Measurements from ENCODE around the gene ANKS3. TPM values are rescaled to one million over a fixed set of nuclear protein-coding genes. Genes with fewer than 3 reads are reported as not detected.

Gene ANKS3
- total RNA-seq, 1 experiment from 2014 or later: 26.6 TPM

DNA sequence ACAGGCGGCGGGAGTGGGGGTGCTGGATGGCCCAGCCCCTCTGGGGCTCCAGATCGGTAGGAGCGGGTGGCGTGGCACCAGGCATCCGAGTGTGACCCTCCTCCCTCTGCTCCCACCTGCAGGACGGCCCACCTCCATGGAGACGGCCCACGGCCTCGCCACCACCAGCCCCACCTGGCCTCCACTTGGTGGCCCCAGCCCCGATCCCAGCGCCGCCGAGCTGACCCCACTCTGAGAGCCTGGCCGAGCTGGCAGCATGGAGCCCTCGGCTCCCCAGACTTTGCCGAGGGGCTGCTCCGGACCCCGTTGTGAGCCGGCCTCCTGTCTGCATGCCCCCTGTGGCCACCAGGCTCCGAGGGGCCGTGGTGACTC is 45.4 kb downstream of the ANKS3 start:
- DNase-seq (ENCODE audit: low read depth, low spot score) (no peak), ATAC-seq (no peak)
- in situ Hi-C loops (cut with HindIII; ENCODE audit: low pct_unique_long_range_greater_than_20kb, low sequenced_read_pairs): no loop called here
- Histone ChIP-seq H3K9me3 (ENCODE audit: control insufficient read depth, insufficient read depth, low read depth, low read length) (no peaks in the 10 kb centered on the region), H3K27me3 (ENCODE audit: control insufficient read depth, insufficient read depth, low read length) (no peaks in the 10 kb centered on the region), H3K4me1 (ENCODE audit: control insufficient read depth, insufficient read depth, low read length) (peaks cover 18% of the 10 kb centered on the region), H3K4me3 (ENCODE audit: low read depth in 2 of 2, low read length in 2 of 2) (no peak overlapping the region), H3K27ac (ENCODE audit: low read length) (no peak overlapping the region), H3K36me3 (ENCODE audit: control insufficient read depth, insufficient read depth, low read length) (no peaks in the 10 kb centered on the region)
- no TSS peak for BruUV-seq (replicated peaks)
- ChIA-PET CTCF (no interaction called here), POLR2A (no interaction called here)
- intact Hi-C loops (cut with micrococcal nuclease; ENCODE audit: unreplicated experiment): no loop called here
- TF ChIP-seq TCF7L2 (IDR thresholded peaks at IDR 0.05; ENCODE audit: low read depth, low read length): no peak

DNA sequence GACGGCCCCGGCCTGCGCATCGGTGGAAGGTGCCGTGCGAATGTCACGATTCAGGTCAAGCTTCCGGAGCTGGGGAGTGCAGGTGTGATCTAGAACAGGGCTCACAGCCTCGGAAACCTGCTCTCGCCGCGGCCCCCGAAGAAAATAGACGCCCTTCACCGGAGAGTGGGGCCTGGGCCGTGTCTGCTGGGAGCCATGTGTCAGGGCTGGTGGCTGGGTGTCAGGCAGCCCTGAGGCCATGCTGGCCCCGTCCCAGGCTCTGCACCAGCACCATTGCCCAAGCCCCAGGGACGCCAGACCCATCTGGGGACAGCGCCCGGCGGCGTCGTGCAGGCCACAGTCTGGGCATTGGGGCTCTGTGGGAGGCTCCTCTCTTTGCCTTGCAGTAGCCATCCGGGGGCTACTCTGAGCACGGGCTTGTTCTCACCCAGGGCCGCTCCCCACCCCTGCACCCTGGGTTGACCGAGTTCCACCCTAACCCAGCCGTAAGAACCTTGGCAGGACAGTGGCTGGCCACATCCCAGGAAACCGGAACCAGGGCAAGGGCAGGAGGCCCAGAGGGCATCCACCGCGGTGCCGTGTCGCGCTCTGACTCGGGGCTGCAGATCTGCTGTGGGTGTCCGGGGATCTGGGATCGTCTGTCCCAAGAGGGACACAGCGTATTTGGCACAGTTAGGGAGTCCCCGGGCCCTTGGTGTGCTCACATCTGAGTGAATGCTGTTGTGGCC is 46.0 kb downstream of the ANKS3 start:
- POLR2A ChIA-PET: interaction anchor here (0.7 kb wide), 1 partner anchor 127 kb away, joined by 6 read pairs; no protein-coding TSS in a partner anchor

DNA sequence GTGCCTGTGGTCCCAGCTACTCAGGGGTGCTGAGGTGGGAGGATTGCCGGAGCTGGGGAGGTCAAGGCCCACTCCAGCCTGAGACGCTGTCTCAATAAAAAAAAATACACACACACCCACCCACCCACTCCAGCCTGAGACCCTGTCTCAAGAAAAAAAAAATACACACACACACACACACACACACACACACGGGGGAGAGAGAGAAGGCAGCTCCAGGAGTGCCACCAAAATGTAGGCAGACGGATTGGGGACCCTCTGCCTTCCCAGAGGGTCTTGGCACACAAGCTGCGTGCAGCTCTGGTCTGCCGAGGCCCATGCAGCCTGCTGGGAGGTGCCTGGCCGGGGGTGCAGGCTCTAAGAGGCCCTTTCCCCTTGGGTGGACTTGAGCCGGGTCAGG is 46.7 kb downstream of the ANKS3 start:
- CTCF ChIA-PET: no interaction called here
- intact Hi-C loops (cut with micrococcal nuclease; ENCODE audit: unreplicated experiment): no loop called here
- Histone ChIP-seq H3K36me3 (ENCODE audit: control insufficient read depth, insufficient read depth, low read length) (no peaks in the 10 kb centered on the region), H3K4me3 (ENCODE audit: low read depth in 2 of 2, low read length in 2 of 2) (no peak overlapping the region), H3K27me3 (ENCODE audit: control insufficient read depth, insufficient read depth, low read length) (no peaks in the 10 kb centered on the region), H3K27ac (ENCODE audit: low read length) (no peak overlapping the region), H3K9me3 (ENCODE audit: control insufficient read depth, insufficient read depth, low read depth, low read length) (no peaks in the 10 kb centered on the region), H3K4me1 (ENCODE audit: control insufficient read depth, insufficient read depth, low read length) (peaks cover 14% of the 10 kb centered on the region)
- DNase-seq (ENCODE audit: low read depth, low spot score) (no peak), ATAC-seq (no peak)
- no TSS peak for BruUV-seq (replicated peaks)
- in situ Hi-C loops (cut with HindIII; ENCODE audit: low pct_unique_long_range_greater_than_20kb, low sequenced_read_pairs): no loop called here
- POLR2A ChIA-PET: interaction anchor here (0.7 kb wide), 1 partner anchor 128 kb away, joined by 6 read pairs; no protein-coding TSS in a partner anchor
- TF ChIP-seq, protein P1, sequence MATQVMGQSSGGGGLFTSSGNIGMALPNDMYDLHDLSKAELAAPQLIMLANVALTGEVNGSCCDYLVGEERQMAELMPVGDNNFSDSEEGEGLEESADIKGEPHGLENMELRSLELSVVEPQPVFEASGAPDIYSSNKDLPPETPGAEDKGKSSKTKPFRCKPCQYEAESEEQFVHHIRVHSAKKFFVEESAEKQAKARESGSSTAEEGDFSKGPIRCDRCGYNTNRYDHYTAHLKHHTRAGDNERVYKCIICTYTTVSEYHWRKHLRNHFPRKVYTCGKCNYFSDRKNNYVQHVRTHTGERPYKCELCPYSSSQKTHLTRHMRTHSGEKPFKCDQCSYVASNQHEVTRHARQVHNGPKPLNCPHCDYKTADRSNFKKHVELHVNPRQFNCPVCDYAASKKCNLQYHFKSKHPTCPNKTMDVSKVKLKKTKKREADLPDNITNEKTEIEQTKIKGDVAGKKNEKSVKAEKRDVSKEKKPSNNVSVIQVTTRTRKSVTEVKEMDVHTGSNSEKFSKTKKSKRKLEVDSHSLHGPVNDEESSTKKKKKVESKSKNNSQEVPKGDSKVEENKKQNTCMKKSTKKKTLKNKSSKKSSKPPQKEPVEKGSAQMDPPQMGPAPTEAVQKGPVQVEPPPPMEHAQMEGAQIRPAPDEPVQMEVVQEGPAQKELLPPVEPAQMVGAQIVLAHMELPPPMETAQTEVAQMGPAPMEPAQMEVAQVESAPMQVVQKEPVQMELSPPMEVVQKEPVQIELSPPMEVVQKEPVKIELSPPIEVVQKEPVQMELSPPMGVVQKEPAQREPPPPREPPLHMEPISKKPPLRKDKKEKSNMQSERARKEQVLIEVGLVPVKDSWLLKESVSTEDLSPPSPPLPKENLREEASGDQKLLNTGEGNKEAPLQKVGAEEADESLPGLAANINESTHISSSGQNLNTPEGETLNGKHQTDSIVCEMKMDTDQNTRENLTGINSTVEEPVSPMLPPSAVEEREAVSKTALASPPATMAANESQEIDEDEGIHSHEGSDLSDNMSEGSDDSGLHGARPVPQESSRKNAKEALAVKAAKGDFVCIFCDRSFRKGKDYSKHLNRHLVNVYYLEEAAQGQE (IDR thresholded peaks at IDR 0.05; ENCODE audit: insufficient read depth in 1 of 2, low read depth in 2 of 2, low read length in 1 of 2): no peak
- TF ChIP-seq, protein P2, sequence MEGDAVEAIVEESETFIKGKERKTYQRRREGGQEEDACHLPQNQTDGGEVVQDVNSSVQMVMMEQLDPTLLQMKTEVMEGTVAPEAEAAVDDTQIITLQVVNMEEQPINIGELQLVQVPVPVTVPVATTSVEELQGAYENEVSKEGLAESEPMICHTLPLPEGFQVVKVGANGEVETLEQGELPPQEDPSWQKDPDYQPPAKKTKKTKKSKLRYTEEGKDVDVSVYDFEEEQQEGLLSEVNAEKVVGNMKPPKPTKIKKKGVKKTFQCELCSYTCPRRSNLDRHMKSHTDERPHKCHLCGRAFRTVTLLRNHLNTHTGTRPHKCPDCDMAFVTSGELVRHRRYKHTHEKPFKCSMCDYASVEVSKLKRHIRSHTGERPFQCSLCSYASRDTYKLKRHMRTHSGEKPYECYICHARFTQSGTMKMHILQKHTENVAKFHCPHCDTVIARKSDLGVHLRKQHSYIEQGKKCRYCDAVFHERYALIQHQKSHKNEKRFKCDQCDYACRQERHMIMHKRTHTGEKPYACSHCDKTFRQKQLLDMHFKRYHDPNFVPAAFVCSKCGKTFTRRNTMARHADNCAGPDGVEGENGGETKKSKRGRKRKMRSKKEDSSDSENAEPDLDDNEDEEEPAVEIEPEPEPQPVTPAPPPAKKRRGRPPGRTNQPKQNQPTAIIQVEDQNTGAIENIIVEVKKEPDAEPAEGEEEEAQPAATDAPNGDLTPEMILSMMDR (IDR thresholded peaks at IDR 0.05): no peak
- TF ChIP-seq POLR2AphosphoS5 (IDR thresholded peaks at IDR 0.05; ENCODE audit: low read depth, low read length): no peak
- no peak for TF ChIP-seq TCF7L2 (IDR thresholded peaks at IDR 0.05; ENCODE audit: low read depth, low read length)
- TF ChIP-seq SIN3A (IDR thresholded peaks at IDR 0.05; ENCODE audit: borderline replicate concordance, insufficient read depth, low read depth, low read length): no peak

More for the DNA sequence above, 46.0 kb downstream of the ANKS3 start:
- intact Hi-C loops (cut with micrococcal nuclease; ENCODE audit: unreplicated experiment) (no loop called here), in situ Hi-C loops (cut with HindIII; ENCODE audit: low pct_unique_long_range_greater_than_20kb, low sequenced_read_pairs) (no loop called here)
- no TSS peak for BruUV-seq (replicated peaks)
- DNase-seq (ENCODE audit: low read depth, low spot score) (no peak), ATAC-seq (no peak)
- Histone ChIP-seq H3K4me3 (ENCODE audit: low read depth in 2 of 2, low read length in 2 of 2) (no peak overlapping the region), H3K36me3 (ENCODE audit: control insufficient read depth, insufficient read depth, low read length) (no peaks in the 10 kb centered on the region), H3K9me3 (ENCODE audit: control insufficient read depth, insufficient read depth, low read depth, low read length) (no peaks in the 10 kb centered on the region), H3K27me3 (ENCODE audit: control insufficient read depth, insufficient read depth, low read length) (no peaks in the 10 kb centered on the region), H3K27ac (ENCODE audit: low read length) (no peak overlapping the region), H3K4me1 (ENCODE audit: control insufficient read depth, insufficient read depth, low read length) (peaks cover 18% of the 10 kb centered on the region)
- CTCF ChIA-PET: no interaction called here
- TF ChIP-seq POLR2AphosphoS5 (IDR thresholded peaks at IDR 0.05; ENCODE audit: low read depth, low read length): no peak

All from Panc1 (cell line).